Measurements from ENCODE around the gene ME3. TPM values are rescaled to one million over a fixed set of nuclear protein-coding genes. Genes with fewer than 3 reads are reported as not detected.
A peak's percentile ranks its signal among the peaks of the same experiment; 100 is the strongest.
"Not testable (repeated sequence)": the region's sequence is repeated elsewhere in the genome, so short reads cannot be mapped to it uniquely, and the experiment has no call there.

ME3 gene
- polyA plus RNA-seq, 1 experiment: 7.1 TPM

DNA sequence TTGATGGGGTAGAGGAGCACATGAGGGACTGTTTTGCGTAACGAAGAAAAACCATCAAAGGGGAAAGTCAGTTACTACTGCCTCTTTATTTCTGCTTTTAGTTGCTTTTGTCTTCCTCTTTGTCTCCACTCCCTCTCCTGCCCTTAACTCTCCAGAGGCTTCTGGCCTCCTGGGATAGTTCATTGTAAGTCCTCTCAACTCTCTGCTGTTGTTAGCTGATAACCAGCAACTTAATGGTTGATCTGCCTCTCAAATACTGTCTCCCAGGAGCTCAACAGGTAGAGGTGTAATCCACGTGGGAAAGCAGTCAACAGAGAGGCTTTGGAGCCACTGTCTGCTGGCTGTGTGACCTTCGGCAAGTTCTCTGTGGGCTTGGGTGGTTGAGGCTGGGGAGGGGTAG, 250.5 kb downstream of the ME3 start:
- no peaks in the 10 kb centered on the region for H3K27me3 ChIP-seq (ENCODE audit: control insufficient read depth, insufficient read depth, low read length)
- no peak overlapping the region for H3K4me3 ChIP-seq (ENCODE audit: low read depth, low read length)
- DNase-seq (ENCODE audit: low read depth, low spot score): no peak
- no peak overlapping the region for H3K27ac ChIP-seq (ENCODE audit: low read depth, low read length)
- POLR2A ChIA-PET: interaction anchor here (0.7 kb wide), 1 partner anchor 18 kb away, joined by 4 read pairs; no protein-coding TSS in a partner anchor
- CTCF ChIA-PET: interaction anchor here (1.3 kb wide), 1 partner anchor 16 kb away, joined by 3 read pairs; no protein-coding TSS in a partner anchor
- no peaks in the 10 kb centered on the region for H3K9me3 ChIP-seq (ENCODE audit: control insufficient read depth, insufficient read depth, low read length)
- TF ChIP-seq, protein P1, sequence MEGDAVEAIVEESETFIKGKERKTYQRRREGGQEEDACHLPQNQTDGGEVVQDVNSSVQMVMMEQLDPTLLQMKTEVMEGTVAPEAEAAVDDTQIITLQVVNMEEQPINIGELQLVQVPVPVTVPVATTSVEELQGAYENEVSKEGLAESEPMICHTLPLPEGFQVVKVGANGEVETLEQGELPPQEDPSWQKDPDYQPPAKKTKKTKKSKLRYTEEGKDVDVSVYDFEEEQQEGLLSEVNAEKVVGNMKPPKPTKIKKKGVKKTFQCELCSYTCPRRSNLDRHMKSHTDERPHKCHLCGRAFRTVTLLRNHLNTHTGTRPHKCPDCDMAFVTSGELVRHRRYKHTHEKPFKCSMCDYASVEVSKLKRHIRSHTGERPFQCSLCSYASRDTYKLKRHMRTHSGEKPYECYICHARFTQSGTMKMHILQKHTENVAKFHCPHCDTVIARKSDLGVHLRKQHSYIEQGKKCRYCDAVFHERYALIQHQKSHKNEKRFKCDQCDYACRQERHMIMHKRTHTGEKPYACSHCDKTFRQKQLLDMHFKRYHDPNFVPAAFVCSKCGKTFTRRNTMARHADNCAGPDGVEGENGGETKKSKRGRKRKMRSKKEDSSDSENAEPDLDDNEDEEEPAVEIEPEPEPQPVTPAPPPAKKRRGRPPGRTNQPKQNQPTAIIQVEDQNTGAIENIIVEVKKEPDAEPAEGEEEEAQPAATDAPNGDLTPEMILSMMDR (IDR thresholded peaks at IDR 0.05; ENCODE audit: low read depth, low read length): no peak

DNA sequence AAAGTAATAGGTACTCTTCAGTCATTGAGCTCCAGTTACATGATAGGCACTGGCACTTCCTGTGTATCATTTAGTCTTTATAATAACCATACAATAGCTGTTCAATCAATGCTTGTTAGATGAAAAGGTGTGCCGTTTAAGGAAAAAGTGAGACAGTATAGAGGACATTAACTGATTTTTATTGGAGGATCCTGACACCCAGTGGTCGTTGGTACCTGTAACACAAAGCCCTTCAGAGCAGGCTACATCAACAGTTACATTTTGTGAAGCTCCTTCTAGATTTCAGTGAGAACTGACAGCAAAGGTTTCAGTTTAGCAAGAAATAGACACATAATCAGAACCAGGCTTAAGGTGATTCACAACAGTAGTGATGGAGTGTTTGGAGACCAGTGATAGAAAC, 253.5 kb downstream of the ME3 start:
- TF ChIP-seq, protein P1 (IDR thresholded peaks at IDR 0.05; ENCODE audit: low read depth, low read length): peak; percentile 42
- Histone ChIP-seq H3K27me3 (ENCODE audit: control insufficient read depth, insufficient read depth, low read length) (no peaks in the 10 kb centered on the region), H3K9me3 (ENCODE audit: control insufficient read depth, insufficient read depth, low read length) (no peaks in the 10 kb centered on the region), H3K4me3 (ENCODE audit: low read depth, low read length) (no peak overlapping the region), H3K27ac (ENCODE audit: low read depth, low read length) (no peak overlapping the region)
- no peak for DNase-seq (ENCODE audit: low read depth, low spot score)
- POLR2A ChIA-PET: no interaction called here
- CTCF ChIA-PET: interaction anchor here (0.7 to 2.6 kb wide), 9 partner anchors 12 to 74 kb away, joined by 3 to 27 read pairs (median 4); no protein-coding TSS in a partner anchor

DNA sequence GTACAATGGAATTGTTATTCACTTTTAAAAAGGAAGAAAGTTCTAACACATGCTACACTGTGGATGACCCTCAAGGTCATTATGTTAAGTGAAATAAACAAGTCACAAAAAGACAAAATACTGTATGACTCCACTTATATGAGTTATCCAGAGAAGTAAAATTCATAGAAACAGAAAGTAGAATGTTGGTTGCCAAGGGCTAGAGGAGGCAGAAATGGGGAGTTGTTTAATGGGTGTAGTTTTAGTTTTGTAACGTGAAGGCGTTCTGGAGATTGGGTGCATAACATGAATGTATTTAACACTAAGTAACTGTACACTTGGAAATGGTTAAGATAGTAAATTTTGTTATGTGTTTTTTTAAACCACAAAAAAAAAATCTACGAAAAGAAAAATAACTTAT, 253.9 kb downstream of the ME3 start:
- no peak for DNase-seq (ENCODE audit: low read depth, low spot score)
- ChIA-PET CTCF (interaction anchor here (0.7 to 2.6 kb wide), 8 partner anchors 12 to 73 kb away, joined by 3 to 27 read pairs (median 4); no protein-coding TSS in a partner anchor), POLR2A (no interaction called here)
- no peak overlapping the region for H3K27ac ChIP-seq (ENCODE audit: low read depth, low read length)
- H3K27me3 ChIP-seq (ENCODE audit: control insufficient read depth, insufficient read depth, low read length): no peaks in the 10 kb centered on the region
- TF ChIP-seq, protein P1 (IDR thresholded peaks at IDR 0.05; ENCODE audit: low read depth, low read length): no peak
- no peak overlapping the region for H3K4me3 ChIP-seq (ENCODE audit: low read depth, low read length)
- H3K9me3 ChIP-seq (ENCODE audit: control insufficient read depth, insufficient read depth, low read length): no peaks in the 10 kb centered on the region

DNA sequence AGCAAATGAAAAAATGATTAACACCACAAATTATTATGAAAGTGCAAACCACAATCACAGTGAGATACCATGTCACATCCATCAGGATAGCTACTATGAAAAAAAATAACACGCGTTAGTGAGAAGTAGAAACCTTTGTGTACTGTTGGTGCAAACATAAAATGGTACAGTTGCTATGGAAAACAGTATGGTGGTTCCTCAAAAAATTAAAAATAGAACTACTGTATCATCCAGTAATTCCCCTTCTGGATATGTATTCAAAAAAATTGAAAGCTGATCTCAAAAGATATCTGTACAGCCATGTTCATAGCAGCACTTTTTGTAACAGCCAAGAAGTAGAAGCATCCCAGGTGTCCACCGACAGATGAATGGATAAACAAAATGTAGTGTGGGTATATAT, 254.3 kb downstream of the ME3 start:
- CTCF ChIA-PET: interaction anchor here (0.9 to 2.6 kb wide), 4 partner anchors 54 to 73 kb away, joined by 3 to 27 read pairs (median 4); no protein-coding TSS in a partner anchor
- TF ChIP-seq, protein P1 (IDR thresholded peaks at IDR 0.05; ENCODE audit: low read depth, low read length): no peak
- Histone ChIP-seq H3K4me3 (ENCODE audit: low read depth, low read length) (no peak overlapping the region), H3K27me3 (ENCODE audit: control insufficient read depth, insufficient read depth, low read length) (no peaks in the 10 kb centered on the region), H3K9me3 (ENCODE audit: control insufficient read depth, insufficient read depth, low read length) (no peaks in the 10 kb centered on the region), H3K27ac (ENCODE audit: low read depth, low read length) (no peak overlapping the region)
- DNase-seq (ENCODE audit: low read depth, low spot score): no peak
- POLR2A ChIA-PET: no interaction called here

DNA sequence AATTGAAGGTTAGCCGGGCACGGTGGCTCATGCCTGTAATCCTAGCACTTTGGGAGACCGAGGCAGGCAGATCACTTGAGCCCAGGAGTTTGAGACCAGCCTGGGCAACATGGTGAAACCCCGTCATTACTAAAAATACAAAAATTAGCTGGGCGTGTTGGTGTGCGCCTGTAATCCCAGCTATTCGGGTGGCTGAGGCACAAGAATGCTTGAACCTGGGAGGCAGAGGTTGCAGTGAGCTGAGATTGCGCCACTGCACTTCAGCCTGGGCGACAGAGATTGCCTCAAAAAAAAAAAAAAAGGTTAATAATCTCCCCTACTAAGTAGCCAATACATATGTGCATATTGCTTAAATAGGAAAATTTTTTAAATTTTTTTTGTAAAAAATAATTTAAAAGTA, 255.5 kb downstream of the ME3 start:
- H3K27me3 ChIP-seq (ENCODE audit: control insufficient read depth, insufficient read depth, low read length); DNase-seq (ENCODE audit: low read depth, low spot score); POLR2A ChIA-PET; H3K4me3 ChIP-seq (ENCODE audit: low read depth, low read length); H3K9me3 ChIP-seq (ENCODE audit: control insufficient read depth, insufficient read depth, low read length); H3K27ac ChIP-seq (ENCODE audit: low read depth, low read length): not testable (repeated sequence)
- CTCF ChIA-PET: interaction anchor here (0.6 to 2.6 kb wide), 3 partner anchors 9 to 56 kb away, joined by 3 to 8 read pairs (median 3); no protein-coding TSS in a partner anchor
